ENCODE data around the gene KLHL18. TPM values are rescaled to one million over a fixed set of nuclear protein-coding genes. Genes with fewer than 3 reads are reported as not detected.

Gene KLHL18
- polyA plus RNA-seq, 1 donor from 2014 or later = 37.0 TPM

GRCh38 chr3:47333907-47334306 is 51.2 kb downstream of the KLHL18 start:
- Histone ChIP-seq H3K9me3 (ENCODE audit: low read length) (no peaks in the 10 kb centered on the region), H3K9ac (ENCODE audit: low read length) (no peak overlapping the region), H3K27ac (ENCODE audit: low read length) (no peak overlapping the region), H2AFZ (ENCODE audit: low read depth, low read length) (no peak overlapping the region), H3F3A (ENCODE audit: insufficient read depth, low read length, poor library complexity, severe bottlenecking) (no peaks in the 10 kb centered on the region), H3K4me2 (ENCODE audit: low read length) (no peak overlapping the region), H3K36me3 (ENCODE audit: insufficient read depth, low read length) (peaks cover 7% of the 10 kb centered on the region), H3K4me3 (ENCODE audit: low read length) (no peak overlapping the region), H4K20me1 (ENCODE audit: insufficient read depth) (no peaks in the 10 kb centered on the region), H3K9me2 (ENCODE audit: insufficient read depth, low read length) (no peaks in the 10 kb centered on the region), H3K79me2 (replicated peaks; ENCODE audit: insufficient read depth, low read length) (no peaks in the 10 kb centered on the region), H3K27me3 (ENCODE audit: insufficient read depth, low read depth, low read length) (no peaks in the 10 kb centered on the region)
- TF ChIP-seq MXI1 (conservative IDR thresholded peaks at IDR 0.05; ENCODE audit: poor library complexity, severe bottlenecking) (no peak), RAD21 (conservative IDR thresholded peaks at IDR 0.05) (no peak), EP300 (conservative IDR thresholded peaks at IDR 0.05; ENCODE audit: poor library complexity, severe bottlenecking) (no peak)
- TF ChIP-seq, protein P1, sequence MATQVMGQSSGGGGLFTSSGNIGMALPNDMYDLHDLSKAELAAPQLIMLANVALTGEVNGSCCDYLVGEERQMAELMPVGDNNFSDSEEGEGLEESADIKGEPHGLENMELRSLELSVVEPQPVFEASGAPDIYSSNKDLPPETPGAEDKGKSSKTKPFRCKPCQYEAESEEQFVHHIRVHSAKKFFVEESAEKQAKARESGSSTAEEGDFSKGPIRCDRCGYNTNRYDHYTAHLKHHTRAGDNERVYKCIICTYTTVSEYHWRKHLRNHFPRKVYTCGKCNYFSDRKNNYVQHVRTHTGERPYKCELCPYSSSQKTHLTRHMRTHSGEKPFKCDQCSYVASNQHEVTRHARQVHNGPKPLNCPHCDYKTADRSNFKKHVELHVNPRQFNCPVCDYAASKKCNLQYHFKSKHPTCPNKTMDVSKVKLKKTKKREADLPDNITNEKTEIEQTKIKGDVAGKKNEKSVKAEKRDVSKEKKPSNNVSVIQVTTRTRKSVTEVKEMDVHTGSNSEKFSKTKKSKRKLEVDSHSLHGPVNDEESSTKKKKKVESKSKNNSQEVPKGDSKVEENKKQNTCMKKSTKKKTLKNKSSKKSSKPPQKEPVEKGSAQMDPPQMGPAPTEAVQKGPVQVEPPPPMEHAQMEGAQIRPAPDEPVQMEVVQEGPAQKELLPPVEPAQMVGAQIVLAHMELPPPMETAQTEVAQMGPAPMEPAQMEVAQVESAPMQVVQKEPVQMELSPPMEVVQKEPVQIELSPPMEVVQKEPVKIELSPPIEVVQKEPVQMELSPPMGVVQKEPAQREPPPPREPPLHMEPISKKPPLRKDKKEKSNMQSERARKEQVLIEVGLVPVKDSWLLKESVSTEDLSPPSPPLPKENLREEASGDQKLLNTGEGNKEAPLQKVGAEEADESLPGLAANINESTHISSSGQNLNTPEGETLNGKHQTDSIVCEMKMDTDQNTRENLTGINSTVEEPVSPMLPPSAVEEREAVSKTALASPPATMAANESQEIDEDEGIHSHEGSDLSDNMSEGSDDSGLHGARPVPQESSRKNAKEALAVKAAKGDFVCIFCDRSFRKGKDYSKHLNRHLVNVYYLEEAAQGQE (IDR thresholded peaks at IDR 0.05; ENCODE audit: borderline replicate concordance) = no peak
- TF ChIP-seq, protein P2, sequence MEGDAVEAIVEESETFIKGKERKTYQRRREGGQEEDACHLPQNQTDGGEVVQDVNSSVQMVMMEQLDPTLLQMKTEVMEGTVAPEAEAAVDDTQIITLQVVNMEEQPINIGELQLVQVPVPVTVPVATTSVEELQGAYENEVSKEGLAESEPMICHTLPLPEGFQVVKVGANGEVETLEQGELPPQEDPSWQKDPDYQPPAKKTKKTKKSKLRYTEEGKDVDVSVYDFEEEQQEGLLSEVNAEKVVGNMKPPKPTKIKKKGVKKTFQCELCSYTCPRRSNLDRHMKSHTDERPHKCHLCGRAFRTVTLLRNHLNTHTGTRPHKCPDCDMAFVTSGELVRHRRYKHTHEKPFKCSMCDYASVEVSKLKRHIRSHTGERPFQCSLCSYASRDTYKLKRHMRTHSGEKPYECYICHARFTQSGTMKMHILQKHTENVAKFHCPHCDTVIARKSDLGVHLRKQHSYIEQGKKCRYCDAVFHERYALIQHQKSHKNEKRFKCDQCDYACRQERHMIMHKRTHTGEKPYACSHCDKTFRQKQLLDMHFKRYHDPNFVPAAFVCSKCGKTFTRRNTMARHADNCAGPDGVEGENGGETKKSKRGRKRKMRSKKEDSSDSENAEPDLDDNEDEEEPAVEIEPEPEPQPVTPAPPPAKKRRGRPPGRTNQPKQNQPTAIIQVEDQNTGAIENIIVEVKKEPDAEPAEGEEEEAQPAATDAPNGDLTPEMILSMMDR (IDR thresholded peaks at IDR 0.05; ENCODE audit: poor library complexity, severe bottlenecking) = no peak

DNA sequence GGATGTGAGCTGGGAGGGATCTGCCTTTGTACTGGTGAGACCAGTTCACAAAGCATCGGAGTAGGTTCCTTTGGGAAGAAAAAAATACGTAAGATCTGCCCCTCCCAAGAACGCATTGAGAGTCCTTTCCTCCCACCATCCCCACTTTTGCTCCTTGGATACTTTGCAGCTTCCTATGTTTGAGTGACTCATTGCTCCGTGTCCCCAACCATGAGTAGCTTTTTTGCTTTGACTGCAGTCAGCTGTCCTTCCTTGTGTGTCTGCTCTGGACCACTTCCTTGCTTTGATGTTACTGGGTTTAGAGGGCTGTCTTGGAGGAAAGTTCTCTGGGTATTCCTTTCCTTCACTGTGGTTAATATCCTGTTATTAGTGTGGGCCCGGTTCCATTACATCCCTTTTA is 54.9 kb downstream of the KLHL18 start:
- TF ChIP-seq EZH2 (IDR thresholded peaks at IDR 0.05; ENCODE audit: borderline replicate concordance, insufficient read depth, low read length, poor library complexity, severe bottlenecking) (no peak), MXI1 (conservative IDR thresholded peaks at IDR 0.05; ENCODE audit: poor library complexity, severe bottlenecking) (no peak), EP300 (conservative IDR thresholded peaks at IDR 0.05; ENCODE audit: poor library complexity, severe bottlenecking) (no peak), RAD21 (conservative IDR thresholded peaks at IDR 0.05) (no peak), TAF1 (IDR thresholded peaks at IDR 0.05; ENCODE audit: low read depth) (no peak), SMC3 (conservative IDR thresholded peaks at IDR 0.05; ENCODE audit: poor library complexity) (no peak), POLR2AphosphoS5 (IDR thresholded peaks at IDR 0.05) (no peak)
- TF ChIP-seq, protein P1 (IDR thresholded peaks at IDR 0.05; ENCODE audit: borderline replicate concordance) = no peak
- TF ChIP-seq, protein P2 (IDR thresholded peaks at IDR 0.05; ENCODE audit: poor library complexity, severe bottlenecking) = no peak
- no peaks in the 10 kb centered on the region for H3K27me3 ChIP-seq (ENCODE audit: insufficient read depth, low read depth, low read length)
- H4K20me1 ChIP-seq (ENCODE audit: insufficient read depth) = no peaks in the 10 kb centered on the region
- H3K27ac ChIP-seq (ENCODE audit: low read length) = no peak overlapping the region
- H3K79me2 ChIP-seq (replicated peaks; ENCODE audit: insufficient read depth, low read length) = no peaks in the 10 kb centered on the region
- no peak overlapping the region for H3K9ac ChIP-seq (ENCODE audit: low read length)
- no peaks in the 10 kb centered on the region for H3K9me2 ChIP-seq (ENCODE audit: insufficient read depth, low read length)
- H3K9me3 ChIP-seq (ENCODE audit: low read length) = no peaks in the 10 kb centered on the region
- no peak overlapping the region for H3K4me3 ChIP-seq (ENCODE audit: low read length)
- H3K36me3 ChIP-seq (ENCODE audit: insufficient read depth, low read length) = peaks cover 7% of the 10 kb centered on the region
- no peak overlapping the region for H2AFZ ChIP-seq (ENCODE audit: low read depth, low read length)
- H3F3A ChIP-seq (ENCODE audit: insufficient read depth, low read length, poor library complexity, severe bottlenecking) = no peaks in the 10 kb centered on the region
- H3K4me2 ChIP-seq (ENCODE audit: low read length) = no peak overlapping the region
